22Rv1 (cell line): ENCODE measurements around the gene DCLK1.

Experiments
- ZFX ChIP-seq: fragments of 450-650 bp; IDR thresholded peaks from 2 replicates; pipeline ENCODE4 v1.6.1; 2017; ENCODE audit warnings: antibody characterized with exemption, borderline replicate concordance
- TF ChIP-seq, protein P1 (sequence below): fragments of 450-650 bp; IDR thresholded peaks from 2 replicates; pipeline ENCODE4 v1.5.1; 2017; ENCODE audit warnings: mild to moderate bottlenecking

DNA sequence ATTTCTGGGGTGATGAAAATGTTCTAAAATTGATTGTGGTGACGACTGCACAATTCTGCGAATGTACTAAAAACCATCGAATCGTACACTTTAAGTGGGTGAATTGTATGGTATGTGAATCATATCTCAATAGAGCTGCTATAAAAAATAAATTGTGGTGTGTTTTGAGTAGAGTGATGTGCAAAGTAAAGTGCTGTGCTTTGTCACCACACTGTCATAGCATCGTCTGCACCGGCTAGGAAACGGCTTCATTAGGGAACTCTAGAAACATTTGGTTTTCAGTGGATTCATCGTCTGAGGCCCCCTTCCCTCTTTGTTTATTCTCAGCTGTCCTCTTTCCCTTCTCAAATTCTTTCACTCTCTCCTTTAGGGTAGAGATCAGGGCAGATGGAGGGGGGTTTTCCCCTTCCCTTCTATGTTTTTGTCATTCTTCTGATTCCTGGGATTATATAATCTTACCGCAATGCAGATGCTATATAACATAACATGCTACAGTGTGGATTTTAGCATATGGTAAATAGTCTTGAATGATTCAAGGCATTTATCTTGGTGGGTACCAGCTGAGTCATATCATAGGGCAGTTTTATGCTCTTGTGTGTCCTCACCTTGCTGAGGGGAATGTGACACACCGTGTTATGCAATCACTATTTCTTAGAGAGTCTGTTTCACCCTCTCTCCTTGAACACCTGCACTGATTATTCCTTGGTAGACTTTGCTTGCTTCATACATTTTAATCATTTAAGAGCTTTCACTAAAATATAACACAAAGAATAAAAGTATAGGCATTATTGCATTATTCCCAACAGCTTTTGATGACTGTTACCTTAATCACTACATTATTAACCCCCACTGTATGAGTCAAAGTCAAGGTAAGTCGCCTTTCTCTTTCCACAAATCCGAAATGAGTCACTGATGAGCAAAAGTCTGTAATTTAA lies 239.4 kb downstream of the DCLK1 start:
- TF ChIP-seq, protein P1, sequence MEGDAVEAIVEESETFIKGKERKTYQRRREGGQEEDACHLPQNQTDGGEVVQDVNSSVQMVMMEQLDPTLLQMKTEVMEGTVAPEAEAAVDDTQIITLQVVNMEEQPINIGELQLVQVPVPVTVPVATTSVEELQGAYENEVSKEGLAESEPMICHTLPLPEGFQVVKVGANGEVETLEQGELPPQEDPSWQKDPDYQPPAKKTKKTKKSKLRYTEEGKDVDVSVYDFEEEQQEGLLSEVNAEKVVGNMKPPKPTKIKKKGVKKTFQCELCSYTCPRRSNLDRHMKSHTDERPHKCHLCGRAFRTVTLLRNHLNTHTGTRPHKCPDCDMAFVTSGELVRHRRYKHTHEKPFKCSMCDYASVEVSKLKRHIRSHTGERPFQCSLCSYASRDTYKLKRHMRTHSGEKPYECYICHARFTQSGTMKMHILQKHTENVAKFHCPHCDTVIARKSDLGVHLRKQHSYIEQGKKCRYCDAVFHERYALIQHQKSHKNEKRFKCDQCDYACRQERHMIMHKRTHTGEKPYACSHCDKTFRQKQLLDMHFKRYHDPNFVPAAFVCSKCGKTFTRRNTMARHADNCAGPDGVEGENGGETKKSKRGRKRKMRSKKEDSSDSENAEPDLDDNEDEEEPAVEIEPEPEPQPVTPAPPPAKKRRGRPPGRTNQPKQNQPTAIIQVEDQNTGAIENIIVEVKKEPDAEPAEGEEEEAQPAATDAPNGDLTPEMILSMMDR: no peak
- no peak for TF ChIP-seq ZFX
